T-cell (primary cell): Measurements from ENCODE around the gene DOLK. TPM values are rescaled to one million over a fixed set of nuclear protein-coding genes. Genes with fewer than 3 reads are reported as not detected.

Experiments
- ATAC-seq, 4 experiments: fragments of 200-7000 bp in 3 of 4; fragments of 150-1000 bp in 1 of 4; cut with Tn5 transposase; replicated peaks in 1 of 4; 1 replicate in 3 of 4; 2 replicates in 1 of 4; pipeline ENCODE4 v1.10.0; 2021; ENCODE audit warnings: moderate library complexity in 3 of 4, mild to moderate bottlenecking in 2 of 4, moderate number of reproducible peaks in 1 of 4
- CTCF ChIA-PET, 2 donors: fragments of 300-600 bp; sonication (Branson Sonifier 250); formaldehyde crosslinking; loops; one replicate each; lab custom pipeline; 2022; ENCODE audit warnings: antibody characterized with exemption in 2 of 2; lab: Charles Lee
- POLR2A ChIA-PET, 2 donors: fragments of 300-600 bp; sonication (Branson Sonifier 250); formaldehyde crosslinking; loops; one replicate each; lab custom pipeline; 2022; ENCODE audit warnings: antibody characterized with exemption in 2 of 2; lab: Charles Lee
- DNase-seq, 35 experiments: peaks; one replicate each; pipeline versions ENCODE4 v3.0.0 to v3.0.0-alpha.2; 2013 to 2023
- H3K27ac ChIP-seq: one replicate; pipeline ENCODE4 v1.5.1; 2013; ENCODE audit warnings: low read length
- H3K27me3 ChIP-seq, 2 experiments: replicated peaks in 1 of 2; 1 replicate in 1 of 2; 2 replicates in 1 of 2; pipeline versions ENCODE4 v1.6.1 to v1.7.0; 2013; ENCODE audit warnings: low read length in 1 of 2, mixed read lengths in 1 of 2; ENCODE audit not compliant: control insufficient read depth in 2 of 2, insufficient read depth in 2 of 2; ENCODE audit errors: extremely low read depth in 1 of 2
- H3K36me3 ChIP-seq, 2 donors: 1 replicate in 1 of 2; 2 replicates in 1 of 2; pipeline versions ENCODE4 v1.6.1 to v1.7.0; 2013; ENCODE audit warnings: low read length in 1 of 2; ENCODE audit not compliant: control insufficient read depth in 2 of 2, insufficient read depth in 1 of 2; ENCODE audit errors: extremely low read depth in 1 of 2
- H3K4me1 ChIP-seq, 2 experiments: 1 replicate in 1 of 2; 2 replicates in 1 of 2; pipeline versions ENCODE4 v1.6.1 to v1.7.0; 2013; ENCODE audit warnings: low read length in 2 of 2, mixed read lengths in 1 of 2; ENCODE audit not compliant: insufficient read depth in 2 of 2, control insufficient read depth in 1 of 2; ENCODE audit errors: extremely low read depth in 1 of 2
- H3K4me3 ChIP-seq, 2 donors: 1 replicate in 1 of 2; 2 replicates in 1 of 2; pipeline versions ENCODE4 v1.5.1 to v1.7.0; 2013; ENCODE audit warnings: mild to moderate bottlenecking in 2 of 2, low read length in 1 of 2, moderate library complexity in 1 of 2; ENCODE audit not compliant: control insufficient read depth in 1 of 2; ENCODE audit errors: extremely low read depth in 1 of 2
- H3K9me3 ChIP-seq: 2 replicates; pipeline ENCODE4 v1.7.0; 2013
- H3K27ac Mint-ChIP-seq, 2 donors: one replicate each; pipeline ENCODE4 v1.8.0; 2020 to 2021; ENCODE audit warnings: mild to moderate bottlenecking in 2 of 2, mixed read lengths in 2 of 2
- H3K27me3 Mint-ChIP-seq, 2 donors: one replicate each; pipeline ENCODE4 v1.8.0; 2021 to 2022; ENCODE audit warnings: mixed read lengths in 2 of 2
- H3K36me3 Mint-ChIP-seq: one replicate; pipeline ENCODE4 v1.8.0; 2021; ENCODE audit warnings: mixed read lengths
- H3K4me1 Mint-ChIP-seq, 3 donors: one replicate each; pipeline ENCODE4 v1.8.0; 2020 to 2022; ENCODE audit warnings: mixed read lengths in 3 of 3, mild to moderate bottlenecking in 1 of 3
- H3K4me3 Mint-ChIP-seq, 3 donors: one replicate each; pipeline ENCODE4 v1.8.0; 2020 to 2022; ENCODE audit warnings: mild to moderate bottlenecking in 3 of 3, mixed read lengths in 3 of 3, moderate library complexity in 3 of 3
- H3K9me3 Mint-ChIP-seq, 3 donors: one replicate each; pipeline ENCODE4 v1.8.0; 2020 to 2022; ENCODE audit warnings: mixed read lengths in 3 of 3
- WGBS: methylation state at CpG from one replicate; pipeline ENCODE4 v1.1.5; 2013; ENCODE audit warnings: missing lambda C conversion rate; ENCODE audit not compliant: insufficient coverage; 5-methylcytosine and 5-hydroxymethylcytosine counted together
- total RNA-seq, 35 experiments: library from RNA in 6 of 35; stranded (reverse) in 6 of 35; fragments of 120-200 nt in 1 of 35; gene quantifications; one replicate each; pipeline versions ENCODE4 v1.2.1 to v1.2.4 and lab custom pipeline; 2013 to 2026

DOLK gene
- total RNA-seq (10 to 100 TPM in 2 of 5 donors, 1 to 10 TPM in 3; 5.4 to 11.6 (median 10.0) TPM), total RNA-seq (lab: John Stamatoyannopoulos, UW) (6.6 to 21.5 (median 14.2) reads per million in 29 experiments)
- 7.6 TPM for total RNA-seq (2013)

- Mint-ChIP-seq H3K27ac (peak within 1 kb of the TSS; percentile 93 to 97), H3K4me1 (peaks cover 28 to 38% (median 36%) of the 10 kb centered on the region in 3 donors), H3K4me3 (peak within 1 kb of the TSS; percentile 96 to 99 (median 96)), H3K9me3 (no peaks in the 10 kb centered on the region), H3K36me3 (peaks cover 10% of the 10 kb centered on the region), H3K27me3 (no peaks in the 10 kb centered on the region)
- Histone ChIP-seq H3K27me3 (no peaks in the 10 kb centered on the region), H3K27ac (peak within 1 kb of the TSS; percentile 97), H3K9me3 (no peaks in the 10 kb centered on the region), H3K36me3 (peaks cover 6 to 22% of the 10 kb centered on the region in 2 donors), H3K4me1 (peaks cover 10 to 29% of the 10 kb centered on the region in 2 experiments), H3K4me3 (peak within 1 kb of the TSS; percentile 80 to 98)
- ATAC-seq (peak; percentile 86 to 94 (median 91)), DNase-seq (peak; percentile 94 to 100 (median 99))
- POLR2A ChIA-PET = interaction anchor here in 1 of 2 donors (0.5 to 0.6 kb wide), 2 partner anchors 143 to 790 kb away, joined by 4 to 7 read pairs; no protein-coding TSS in a partner anchor
- CTCF ChIA-PET = no interaction called here
- WGBS = under 1% methylated on average over 86 of the region's 86 CpGs
Observed at GRCh38 chr9:128947527-128948301, at the start of gene DOLK, which contains the start of gene NUP188. TSS of gene DOLK (minus strand) at chr9:128947603. CDS start at chr9:128947303, 300 bp downstream. TSS of gene NUP188 (plus strand) at chr9:128947699. CDS start at chr9:128947720, 21 bp downstream.

DNA sequence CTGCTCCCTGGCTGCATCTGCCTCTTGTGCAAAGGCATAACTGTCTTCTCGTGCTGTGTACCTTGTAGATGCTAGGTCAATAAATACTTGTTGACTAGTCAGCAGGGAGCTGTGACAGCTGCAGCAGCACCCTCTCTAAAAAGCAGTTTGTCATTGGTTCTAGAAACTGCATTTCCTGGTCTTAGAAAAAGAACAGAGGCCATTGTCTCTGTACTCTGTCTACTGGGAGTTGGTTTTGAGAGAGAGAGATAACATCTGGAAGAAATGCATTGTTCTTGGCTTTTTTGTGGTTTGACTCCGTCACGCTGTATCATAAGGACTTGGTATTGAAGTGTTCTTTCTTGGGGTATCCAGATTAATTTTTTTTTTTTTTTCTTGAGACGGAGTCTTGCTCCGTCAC lies 48.4 kb upstream of the DOLK start:
- no peaks in the 10 kb centered on the region for H3K27me3 Mint-ChIP-seq
- peaks cover 0 to 4% of the 10 kb centered on the region in 2 experiments for H3K4me1 ChIP-seq
- H3K9me3 ChIP-seq = no peaks in the 10 kb centered on the region
- no peak overlapping the region for H3K27ac ChIP-seq
- H3K36me3 ChIP-seq = peaks cover 10 to 85% of the 10 kb centered on the region in 2 donors
- no peak for DNase-seq
- no peak overlapping the region for H3K27ac Mint-ChIP-seq
- ATAC-seq = peak in 2 of 4 experiments; percentile 32 to 48
- CTCF ChIA-PET = no interaction called here
- H3K36me3 Mint-ChIP-seq = peaks cover 52% of the 10 kb centered on the region
- peaks cover 13 to 16% (median 13%) of the 10 kb centered on the region in 3 donors for H3K4me1 Mint-ChIP-seq
- H3K9me3 Mint-ChIP-seq = no peaks in the 10 kb centered on the region
- 86% methylated on average over 5 of the region's 5 CpGs for WGBS
- POLR2A ChIA-PET = no interaction called here
- H3K4me3 ChIP-seq = no peak overlapping the region
- H3K27me3 ChIP-seq = no peaks in the 10 kb centered on the region
- H3K4me3 Mint-ChIP-seq = no peak overlapping the region

DNA sequence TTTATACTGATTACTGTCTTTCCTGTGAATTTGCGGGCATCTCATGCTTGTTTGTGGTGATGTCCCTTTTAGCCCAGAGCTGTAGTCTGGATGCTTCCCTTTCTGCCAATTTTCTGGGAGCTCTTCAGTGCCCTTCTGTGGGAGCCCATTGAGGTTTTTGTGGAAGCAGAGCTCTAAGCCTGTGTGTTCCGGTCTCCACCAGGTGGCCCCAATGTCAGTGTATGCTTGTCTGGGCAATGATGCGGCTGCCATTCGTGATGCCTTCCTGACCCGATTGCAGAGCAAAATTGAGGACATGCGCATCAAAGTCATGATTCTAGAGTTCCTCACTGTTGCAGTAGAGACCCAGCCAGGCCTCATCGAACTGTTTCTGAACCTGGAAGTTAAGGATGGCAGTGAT lies 45.6 kb upstream of the DOLK start:
- Mint-ChIP-seq H3K4me3 (no peak overlapping the region), H3K27ac (no peak overlapping the region), H3K27me3 (no peaks in the 10 kb centered on the region), H3K36me3 (peaks cover 54% of the 10 kb centered on the region), H3K4me1 (peaks cover 11 to 16% (median 13%) of the 10 kb centered on the region in 3 donors), H3K9me3 (no peaks in the 10 kb centered on the region)
- POLR2A ChIA-PET = no interaction called here
- peaks cover 0 to 4% of the 10 kb centered on the region in 2 experiments for H3K4me1 ChIP-seq
- H3K27ac ChIP-seq = no peak overlapping the region
- H3K27me3 ChIP-seq = no peaks in the 10 kb centered on the region
- WGBS = 100% methylated on average over 6 of the region's 7 CpGs
- H3K9me3 ChIP-seq = no peaks in the 10 kb centered on the region
- peaks cover 5 to 85% of the 10 kb centered on the region in 2 donors for H3K36me3 ChIP-seq
- CTCF ChIA-PET = no interaction called here
- DNase-seq (no peak), ATAC-seq (no peak)
- no peak overlapping the region for H3K4me3 ChIP-seq

DNA sequence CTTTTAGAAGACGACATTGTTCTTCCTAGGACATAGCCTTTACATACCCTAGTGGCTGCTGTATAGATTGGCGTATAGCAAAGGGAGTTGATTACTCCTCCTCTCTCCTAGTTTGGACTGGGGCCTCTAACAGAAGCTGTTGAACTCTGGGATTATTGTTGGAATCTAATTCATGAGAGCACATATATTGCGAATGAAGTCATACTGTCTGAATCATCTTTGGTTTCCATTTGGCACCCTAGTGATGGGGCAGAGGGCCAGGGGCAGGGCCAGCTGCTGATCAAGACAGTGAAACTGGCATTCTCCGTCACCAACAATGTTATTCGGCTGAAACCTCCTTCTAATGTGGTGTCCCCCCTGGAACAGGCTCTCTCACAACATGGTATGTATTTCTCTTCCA lies 40.4 kb upstream of the DOLK start:
- CTCF ChIA-PET = no interaction called here
- peaks cover 4 to 86% of the 10 kb centered on the region in 2 donors for H3K36me3 ChIP-seq
- H3K9me3 Mint-ChIP-seq = no peaks in the 10 kb centered on the region
- POLR2A ChIA-PET = interaction anchor here in 1 of 2 donors (0.6 kb wide), 1 partner anchor 458 kb away, joined by 8 read pairs; no protein-coding TSS in a partner anchor
- no peaks in the 10 kb centered on the region for H3K27me3 Mint-ChIP-seq
- H3K27me3 ChIP-seq = no peaks in the 10 kb centered on the region
- peaks cover 56% of the 10 kb centered on the region for H3K36me3 Mint-ChIP-seq
- H3K4me3 ChIP-seq = no peak overlapping the region
- H3K9me3 ChIP-seq = no peaks in the 10 kb centered on the region
- no peaks in the 10 kb centered on the region for H3K4me1 Mint-ChIP-seq
- no peak overlapping the region for H3K27ac Mint-ChIP-seq
- H3K4me1 ChIP-seq = no peaks in the 10 kb centered on the region
- H3K4me3 Mint-ChIP-seq = no peak overlapping the region
- DNase-seq (no peak), ATAC-seq (no peak)
- 100% methylated on average over 1 of the region's 5 CpGs for WGBS
- no peak overlapping the region for H3K27ac ChIP-seq

GRCh38 chr9:128986671-128987070 lies 39.3 kb upstream of the DOLK start:
- ATAC-seq = no peak

GRCh38 chr9:128983536-128983935 lies 36.1 kb upstream of the DOLK start:
- CTCF ChIA-PET = no interaction called here
- POLR2A ChIA-PET = no interaction called here
- no peaks in the 10 kb centered on the region for H3K27me3 Mint-ChIP-seq
- no peak overlapping the region for H3K4me3 Mint-ChIP-seq
- no peaks in the 10 kb centered on the region for H3K27me3 ChIP-seq
- no peak overlapping the region for H3K27ac Mint-ChIP-seq
- ATAC-seq = no peak
- H3K36me3 ChIP-seq = peaks cover 4 to 92% of the 10 kb centered on the region in 2 donors
- H3K9me3 ChIP-seq = no peaks in the 10 kb centered on the region
- no peak overlapping the region for H3K4me3 ChIP-seq
- no peaks in the 10 kb centered on the region for H3K4me1 ChIP-seq
- peaks cover 80% of the 10 kb centered on the region for H3K36me3 Mint-ChIP-seq
- 100% methylated on average over 2 of the region's 8 CpGs for WGBS
- no peak for DNase-seq
- H3K27ac ChIP-seq = no peak overlapping the region
- H3K9me3 Mint-ChIP-seq = no peaks in the 10 kb centered on the region
- no peaks in the 10 kb centered on the region for H3K4me1 Mint-ChIP-seq

More at GRCh38 chr9:128986671-128987070, 39.3 kb upstream of the DOLK start:
- peak overlapping the region in 1 of 2 donors; percentile 49 for H3K27ac Mint-ChIP-seq
- H3K36me3 ChIP-seq = peaks cover 4 to 90% of the 10 kb centered on the region in 2 donors
- no peak overlapping the region for H3K27ac ChIP-seq
- H3K4me1 ChIP-seq = no peaks in the 10 kb centered on the region
- H3K9me3 ChIP-seq = no peaks in the 10 kb centered on the region
- H3K4me3 Mint-ChIP-seq = no peak overlapping the region
- no peak for DNase-seq
- no peaks in the 10 kb centered on the region for H3K27me3 Mint-ChIP-seq
- H3K9me3 Mint-ChIP-seq = no peaks in the 10 kb centered on the region
- peaks cover 59% of the 10 kb centered on the region for H3K36me3 Mint-ChIP-seq
- H3K4me1 Mint-ChIP-seq = no peaks in the 10 kb centered on the region
- WGBS = 95% methylated on average over 5 of the region's 5 CpGs
- ChIA-PET CTCF (no interaction called here), POLR2A (interaction anchor here in 1 of 2 donors (0.6 kb wide), 1 partner anchor 45 kb away, joined by 5 read pairs; no protein-coding TSS in a partner anchor)
- no peaks in the 10 kb centered on the region for H3K27me3 ChIP-seq
- no peak overlapping the region for H3K4me3 ChIP-seq
